ENCODE measurements around the gene ZBTB21.

DNA sequence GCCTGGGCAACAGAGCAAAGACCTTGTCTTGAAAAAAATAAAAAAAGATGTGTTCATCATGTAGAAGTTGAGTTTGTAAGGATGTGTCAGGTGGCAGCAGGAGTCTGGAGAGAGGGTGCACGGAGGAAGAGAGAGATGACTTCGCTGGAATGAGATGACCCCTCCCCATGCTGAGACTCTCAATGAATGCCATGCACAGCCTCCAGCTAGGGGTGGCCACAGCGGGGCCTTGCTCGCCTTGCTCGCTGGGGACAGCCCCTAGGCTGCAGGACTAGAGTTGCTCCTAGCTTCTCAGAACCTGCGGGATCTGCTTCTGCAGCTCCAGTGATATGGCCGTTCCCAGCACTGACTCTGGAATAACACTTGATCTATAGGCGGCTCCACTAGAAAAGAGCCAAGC, 49.8 kb downstream of the ZBTB21 start:
- TF ChIP-seq, protein P1, sequence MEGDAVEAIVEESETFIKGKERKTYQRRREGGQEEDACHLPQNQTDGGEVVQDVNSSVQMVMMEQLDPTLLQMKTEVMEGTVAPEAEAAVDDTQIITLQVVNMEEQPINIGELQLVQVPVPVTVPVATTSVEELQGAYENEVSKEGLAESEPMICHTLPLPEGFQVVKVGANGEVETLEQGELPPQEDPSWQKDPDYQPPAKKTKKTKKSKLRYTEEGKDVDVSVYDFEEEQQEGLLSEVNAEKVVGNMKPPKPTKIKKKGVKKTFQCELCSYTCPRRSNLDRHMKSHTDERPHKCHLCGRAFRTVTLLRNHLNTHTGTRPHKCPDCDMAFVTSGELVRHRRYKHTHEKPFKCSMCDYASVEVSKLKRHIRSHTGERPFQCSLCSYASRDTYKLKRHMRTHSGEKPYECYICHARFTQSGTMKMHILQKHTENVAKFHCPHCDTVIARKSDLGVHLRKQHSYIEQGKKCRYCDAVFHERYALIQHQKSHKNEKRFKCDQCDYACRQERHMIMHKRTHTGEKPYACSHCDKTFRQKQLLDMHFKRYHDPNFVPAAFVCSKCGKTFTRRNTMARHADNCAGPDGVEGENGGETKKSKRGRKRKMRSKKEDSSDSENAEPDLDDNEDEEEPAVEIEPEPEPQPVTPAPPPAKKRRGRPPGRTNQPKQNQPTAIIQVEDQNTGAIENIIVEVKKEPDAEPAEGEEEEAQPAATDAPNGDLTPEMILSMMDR (IDR thresholded peaks at IDR 0.05), result no peak
- TF ChIP-seq POLR2A (IDR thresholded peaks at IDR 0.05), result no peak
